HEK293 (cell line): Measurements from ENCODE around the gene TTC22.

Experiments used
- CTCF ChIA-PET: fragments of 350-600 bp; formaldehyde crosslinking; extraction: SDS; loops from one replicate; lab custom pipeline; 2021; ENCODE audit warnings: antibody characterized with exemption; lab: Yijun Ruan, JAX
- POLR2A ChIA-PET: fragments of 300-600 bp; formaldehyde crosslinking; extraction: SDS; loops from one replicate; lab custom pipeline; 2020; ENCODE audit warnings: antibody characterized with exemption, inconsistent platforms; lab: Yijun Ruan, JAX
- H3K27ac ChIP-seq: fragments of 200-500 bp; sonication (Bioruptor generic); 2 replicates; pipeline ENCODE4 v1.5.1; 2014; ENCODE audit warnings: low read depth, low read length, control low read depth, inconsistent platforms; ENCODE audit errors: extremely low read depth
- H3K36me3 ChIP-seq, 2 experiments: fragments of 200-500 bp in 1 of 2; sonication (Bioruptor generic) in 1 of 2; 1 replicate in 1 of 2; 2 replicates in 1 of 2; pipeline ENCODE4 v1.5.1; 2014 to 2017; ENCODE audit warnings: inconsistent platforms in 2 of 2, low read length in 2 of 2; ENCODE audit not compliant: control insufficient read depth in 2 of 2, insufficient read depth in 1 of 2
- H3K4me1 ChIP-seq: fragments of 200-500 bp; sonication (Bioruptor generic); 2 replicates; pipeline ENCODE4 v1.5.1; 2014; ENCODE audit warnings: mild to moderate bottlenecking, low read length, inconsistent platforms; ENCODE audit not compliant: control insufficient read depth, insufficient read depth
- H3K4me3 ChIP-seq: 2 replicates; pipeline ENCODE4 v1.5.1; 2011; ENCODE audit warnings: low read depth, mild to moderate bottlenecking, control low read depth, low read length, moderate library complexity
- H3K9me3 ChIP-seq: fragments of 200-500 bp; sonication (Bioruptor generic); 2 replicates; pipeline ENCODE4 v1.5.1; 2014; ENCODE audit warnings: low read depth, low read length, inconsistent platforms; ENCODE audit not compliant: control insufficient read depth, insufficient read depth
- BCL11A ChIP-seq: fragments of 450-650 bp; formaldehyde crosslinking; IDR thresholded peaks from 2 replicates; pipeline ENCODE4 v1.5.1; 2016; ENCODE audit warnings: low read depth, missing biosample characterization, missing genetic modification characterization
- BCL6B ChIP-seq: fragments of 450-650 bp; formaldehyde crosslinking; IDR thresholded peaks from 2 replicates; pipeline ENCODE4 v1.5.1; 2017; ENCODE audit warnings: missing biosample characterization, missing genetic modification characterization
- GFI1B ChIP-seq: fragments of 450-650 bp; formaldehyde crosslinking; IDR thresholded peaks from 2 replicates; pipeline ENCODE4 v1.5.1; 2016; ENCODE audit warnings: missing biosample characterization, missing genetic modification characterization
- HOXD13 ChIP-seq: sonication (generic); formaldehyde crosslinking; IDR thresholded peaks from 2 replicates; pipeline ENCODE4 v1.8.0; 2022; ENCODE audit warnings: missing genetic modification reagents, borderline replicate concordance
- KLF7 ChIP-seq: fragments of 450-650 bp; formaldehyde crosslinking; IDR thresholded peaks from 2 replicates; pipeline ENCODE4 v1.5.1; 2016; ENCODE audit warnings: missing biosample characterization, missing genetic modification characterization, borderline replicate concordance
- MZF1 ChIP-seq: fragments of 450-650 bp; formaldehyde crosslinking; IDR thresholded peaks from 2 replicates; pipeline ENCODE4 v1.5.1; 2017; ENCODE audit warnings: missing biosample characterization, missing genetic modification characterization, borderline replicate concordance
- OVOL3 ChIP-seq: fragments of 450-650 bp; formaldehyde crosslinking; IDR thresholded peaks from 2 replicates; pipeline ENCODE4 v1.5.1; 2016; ENCODE audit warnings: missing biosample characterization, missing genetic modification characterization
- ZBTB20 ChIP-seq: fragments of 450-650 bp; formaldehyde crosslinking; IDR thresholded peaks from 2 replicates; pipeline ENCODE4 v1.5.1; 2016; ENCODE audit warnings: missing biosample characterization, missing genetic modification characterization
- ZFP37 ChIP-seq: fragments of 450-650 bp; formaldehyde crosslinking; IDR thresholded peaks from 2 replicates; pipeline ENCODE4 v1.5.1; 2016; ENCODE audit warnings: missing biosample characterization, missing genetic modification characterization
- ZNF138 ChIP-seq: fragments of 450-650 bp; formaldehyde crosslinking; IDR thresholded peaks from 2 replicates; pipeline ENCODE4 v1.5.1; 2016; ENCODE audit warnings: missing biosample characterization, missing genetic modification characterization, borderline replicate concordance
- ZNF140 ChIP-seq: fragments of 450-650 bp; formaldehyde crosslinking; IDR thresholded peaks from 2 replicates; pipeline ENCODE4 v1.5.1; 2016; ENCODE audit warnings: missing biosample characterization, missing genetic modification characterization
- ZNF19 ChIP-seq: fragments of 450-650 bp; formaldehyde crosslinking; IDR thresholded peaks from 2 replicates; pipeline ENCODE4; 2016; ENCODE audit warnings: missing biosample characterization, missing genetic modification characterization, low read depth
- ZNF211 ChIP-seq: fragments of 450-650 bp; formaldehyde crosslinking; IDR thresholded peaks from 2 replicates; pipeline ENCODE4 v1.5.1; 2016; ENCODE audit warnings: low read depth, missing biosample characterization, missing genetic modification characterization
- ZNF266 ChIP-seq: fragments of 450-650 bp; formaldehyde crosslinking; IDR thresholded peaks from 2 replicates; pipeline ENCODE4 v1.5.1; 2016; ENCODE audit warnings: missing biosample characterization, missing genetic modification characterization, low read depth
- ZNF335 ChIP-seq: fragments of 450-650 bp; formaldehyde crosslinking; conservative IDR thresholded peaks from 2 replicates; pipeline ENCODE4 v1.5.1; 2016; ENCODE audit warnings: missing biosample characterization, missing genetic modification characterization
- ZNF391 ChIP-seq: fragments of 450-650 bp; formaldehyde crosslinking; IDR thresholded peaks from 2 replicates; pipeline ENCODE4 v1.5.1; 2016; ENCODE audit warnings: low read depth, missing biosample characterization, missing genetic modification characterization, borderline replicate concordance
- ZNF416 ChIP-seq: fragments of 450-650 bp; formaldehyde crosslinking; IDR thresholded peaks from 2 replicates; pipeline ENCODE4 v1.5.1; 2016; ENCODE audit warnings: missing biosample characterization, missing genetic modification characterization
- ZNF449 ChIP-seq: fragments of 450-650 bp; formaldehyde crosslinking; IDR thresholded peaks from 2 replicates; pipeline ENCODE4 v1.5.1; 2017; ENCODE audit warnings: missing biosample characterization, mild to moderate bottlenecking, missing genetic modification characterization, moderate library complexity
- ZNF473 ChIP-seq: fragments of 450-650 bp; formaldehyde crosslinking; IDR thresholded peaks from 2 replicates; pipeline ENCODE4 v1.5.1; 2017; ENCODE audit warnings: missing biosample characterization, missing genetic modification characterization
- ZNF518A ChIP-seq: fragments of 450-650 bp; formaldehyde crosslinking; conservative IDR thresholded peaks from 2 replicates; pipeline ENCODE4 v1.5.1; 2016; ENCODE audit warnings: low read depth, missing biosample characterization, missing genetic modification characterization
- ZNF530 ChIP-seq: fragments of 450-650 bp; formaldehyde crosslinking; IDR thresholded peaks from 2 replicates; pipeline ENCODE4 v1.5.1; 2016; ENCODE audit warnings: low read depth, missing biosample characterization, missing genetic modification characterization
- ZNF548 ChIP-seq: fragments of 450-650 bp; formaldehyde crosslinking; IDR thresholded peaks from 2 replicates; pipeline ENCODE4 v1.5.1; 2016; ENCODE audit warnings: missing biosample characterization, missing genetic modification characterization
- ZNF580 ChIP-seq: fragments of 450-650 bp; formaldehyde crosslinking; IDR thresholded peaks from 2 replicates; pipeline ENCODE4 v1.5.1; 2016; ENCODE audit warnings: missing biosample characterization, missing genetic modification characterization
- ZNF621 ChIP-seq: fragments of 450-650 bp; formaldehyde crosslinking; IDR thresholded peaks from 2 replicates; pipeline ENCODE4 v1.5.1; 2017; ENCODE audit warnings: missing biosample characterization, missing genetic modification characterization
- ZNF654 ChIP-seq: fragments of 450-650 bp; formaldehyde crosslinking; IDR thresholded peaks from 2 replicates; pipeline ENCODE4 v1.5.1; 2016; ENCODE audit warnings: low read depth, missing biosample characterization, missing genetic modification characterization
- ZNF777 ChIP-seq: fragments of 450-650 bp; formaldehyde crosslinking; IDR thresholded peaks from 2 replicates; pipeline ENCODE4 v1.5.1; 2017; ENCODE audit warnings: missing biosample characterization, missing genetic modification characterization, borderline replicate concordance
- ZNF830 ChIP-seq: fragments of 450-650 bp; IDR thresholded peaks from 2 replicates; pipeline ENCODE4 v1.5.0; 2018; ENCODE audit warnings: missing biosample characterization, missing genetic modification characterization, low read depth, mild to moderate bottlenecking, moderate library complexity

TTC22 gene

GRCh38 chr1:54812801-54813484 lies 11.8 kb upstream of the TTC22 start:
- CTCF ChIA-PET, result interaction anchor here (0.7 to 1.9 kb wide), 2 partner anchors 141 to 184 kb away, joined by 5 to 7 read pairs; no protein-coding TSS in a partner anchor
- TF ChIP-seq ZNF335 (tag by site-specific recombination) (no peak), ZNF211 (no peak), ZNF391 (tag by site-specific recombination) (no peak), ZNF580 (tag by site-specific recombination) (no peak), ZBTB20 (tag by site-specific recombination) (no peak), ZNF530 (tag by site-specific recombination) (no peak), ZNF654 (tag by site-specific recombination) (no peak), ZNF266 (tag by site-specific recombination) (no peak), MZF1 (tag by site-specific recombination) (no peak), ZNF140 (no peak), KLF7 (no peak), ZNF19 (tag by site-specific recombination) (no peak), ZNF777 (tag by site-specific recombination) (no peak), OVOL3 (tag by site-specific recombination) (no peak), BCL6B (tag by site-specific recombination) (no peak), GFI1B (tag by site-specific recombination) (no peak), ZNF449 (tag by site-specific recombination) (no peak), BCL11A (tag by site-specific recombination) (no peak), ZFP37 (tag by site-specific recombination) (no peak), ZNF621 (tag by site-specific recombination) (no peak)
- POLR2A ChIA-PET, result no interaction called here
- no peak overlapping the region for H3K27ac ChIP-seq
- no peaks in the 10 kb centered on the region for H3K4me1 ChIP-seq
- H3K36me3 ChIP-seq, result no peaks in the 10 kb centered on the region
- no peaks in the 10 kb centered on the region for H3K9me3 ChIP-seq
- no peak overlapping the region for H3K4me3 ChIP-seq

GRCh38 chr1:54811739-54812655 lies 10.9 kb upstream of the TTC22 start:
- no peaks in the 10 kb centered on the region for H3K4me1 ChIP-seq
- H3K36me3 ChIP-seq, result no peaks in the 10 kb centered on the region
- H3K27ac ChIP-seq, result no peak overlapping the region
- H3K4me3 ChIP-seq, result no peak overlapping the region
- H3K9me3 ChIP-seq, result no peaks in the 10 kb centered on the region
- CTCF ChIA-PET, result interaction anchor here (0.6 to 2.4 kb wide), 7 partner anchors 18 to 1009 kb away, joined by 3 to 10 read pairs (median 4); no protein-coding TSS in a partner anchor
- POLR2A ChIA-PET, result no interaction called here
- TF ChIP-seq ZNF518A (no peak), ZNF777 (tag by site-specific recombination) (no peak), ZNF548 (tag by site-specific recombination) (no peak), ZNF416 (tag by site-specific recombination) (no peak), ZNF830 (tag by site-specific recombination) (no peak), HOXD13 (CRISPR knock-in tag) (no peak), ZNF138 (tag by site-specific recombination) (no peak), ZNF473 (tag by site-specific recombination) (no peak)
